Stimulated activated CD4-positive, alpha-beta T cell treated with anti-CD3 and anti-CD28 coated beads, TNF-alpha, amount 100 ng/mL, for 4 hours (primary cell): ENCODE measurements around the gene PTPRG.

Source experiments
- DNase-seq, 3 experiments: peaks; one replicate each; pipeline ENCODE4 v3.0.0-alpha.2; 2020; ENCODE audit warnings: low read depth in 3 of 3

Gene PTPRG

DNA sequence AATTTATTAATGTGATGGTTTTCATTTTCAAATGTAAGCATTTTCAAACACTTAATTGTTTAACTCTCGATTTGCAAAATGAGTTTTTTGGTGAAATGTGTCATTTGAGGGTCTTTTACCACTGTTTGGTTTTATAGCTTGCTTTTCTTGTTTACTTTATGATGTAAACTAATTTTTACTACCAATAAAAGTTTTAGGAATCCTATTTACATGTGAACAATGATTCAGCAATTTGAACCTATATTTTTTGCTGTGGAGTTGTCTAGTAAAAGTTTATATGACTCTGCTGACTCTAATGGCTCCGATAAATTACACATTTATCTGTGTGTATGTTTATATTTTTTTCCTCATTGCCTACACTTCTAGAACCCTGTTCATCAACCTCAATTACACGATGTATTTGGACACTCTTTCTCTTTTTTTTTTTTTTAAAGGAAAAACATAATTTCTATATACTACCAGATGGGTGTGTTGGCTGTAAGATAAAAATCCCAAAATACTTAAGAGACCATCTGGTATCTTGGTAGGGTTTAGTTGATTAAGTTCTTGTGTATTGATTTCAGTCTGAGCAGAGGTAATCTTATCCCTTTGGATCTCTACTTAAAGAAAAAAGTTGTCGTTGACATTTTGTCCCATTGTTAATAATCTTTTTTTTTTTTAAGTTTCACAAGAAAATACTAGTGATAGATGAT lies 89.5 kb downstream of the PTPRG start:
- DNase-seq, result no peak

DNA sequence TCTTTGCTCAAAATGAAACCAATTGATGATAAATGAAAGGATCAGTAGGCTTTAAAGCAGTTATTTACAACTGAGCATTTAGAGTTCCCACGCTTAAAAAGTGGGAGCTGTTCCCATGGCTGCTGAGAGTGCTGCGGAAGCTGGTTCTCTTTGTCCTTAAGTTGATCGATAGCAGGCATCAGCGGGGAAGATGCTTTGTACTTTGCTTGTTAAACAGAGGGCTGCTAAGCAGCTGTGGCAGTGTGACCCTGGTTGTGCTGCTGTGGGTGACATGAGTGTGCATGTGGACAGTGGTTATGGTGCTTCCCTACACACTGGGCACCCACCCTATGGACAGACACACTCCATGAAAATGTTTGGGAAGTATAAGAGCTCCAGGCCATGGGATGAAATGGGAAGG lies 96.3 kb downstream of the PTPRG start:
- no peak for DNase-seq

DNA sequence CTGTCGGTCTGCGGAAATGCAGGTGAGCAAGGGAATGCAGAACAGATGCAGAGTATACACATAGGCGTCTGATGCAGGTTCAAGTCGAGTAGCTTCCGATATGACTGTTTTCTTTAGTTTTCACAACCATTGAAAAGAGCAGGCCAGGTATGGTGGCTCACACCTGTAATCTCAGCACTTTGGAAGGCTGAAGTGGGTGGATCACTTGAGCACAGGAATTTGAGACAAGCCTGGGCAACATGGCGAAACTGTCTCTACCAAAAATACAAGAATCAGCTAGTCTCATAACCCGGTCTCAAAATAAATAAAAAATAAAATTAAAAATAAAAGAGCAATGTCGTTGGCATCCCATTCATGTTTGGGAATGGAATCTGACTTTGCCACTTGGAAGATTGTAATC lies 101.5 kb downstream of the PTPRG start:
- no peak for DNase-seq

DNA sequence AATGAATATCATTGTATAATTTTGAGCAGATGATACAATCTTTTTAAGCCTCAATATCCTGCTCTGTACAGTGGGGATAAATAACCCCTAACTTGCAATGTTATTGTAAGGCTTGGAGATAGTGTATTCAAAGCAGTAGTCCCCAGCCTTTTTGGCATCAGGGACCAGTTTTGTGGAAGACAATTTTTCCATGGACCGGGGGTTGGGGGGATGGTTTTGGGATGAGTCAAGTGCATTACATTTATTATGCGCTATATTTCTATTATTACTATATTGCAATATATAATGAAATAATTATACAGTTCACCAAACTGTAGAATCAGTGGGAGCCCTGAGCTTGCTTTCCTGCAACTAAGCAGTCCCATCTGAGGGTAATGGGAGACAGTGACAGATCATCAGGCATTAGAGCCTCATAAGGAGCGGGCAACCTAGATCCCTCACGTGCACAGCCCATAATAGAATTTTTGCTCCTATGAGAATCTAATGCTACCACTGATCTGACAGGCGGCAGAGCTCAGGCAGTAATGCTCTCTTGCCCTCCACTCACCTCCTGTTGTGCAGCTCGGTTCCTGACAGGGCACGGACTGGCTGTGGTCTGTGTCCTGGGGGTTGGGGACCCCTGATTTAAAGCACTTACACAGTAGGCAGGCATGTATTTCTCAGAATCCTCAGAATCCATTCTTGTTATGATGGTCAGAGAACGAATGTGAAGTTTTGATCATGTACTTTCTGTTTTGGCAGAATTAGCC lies 102.2 kb downstream of the PTPRG start:
- DNase-seq, result no peak

DNA sequence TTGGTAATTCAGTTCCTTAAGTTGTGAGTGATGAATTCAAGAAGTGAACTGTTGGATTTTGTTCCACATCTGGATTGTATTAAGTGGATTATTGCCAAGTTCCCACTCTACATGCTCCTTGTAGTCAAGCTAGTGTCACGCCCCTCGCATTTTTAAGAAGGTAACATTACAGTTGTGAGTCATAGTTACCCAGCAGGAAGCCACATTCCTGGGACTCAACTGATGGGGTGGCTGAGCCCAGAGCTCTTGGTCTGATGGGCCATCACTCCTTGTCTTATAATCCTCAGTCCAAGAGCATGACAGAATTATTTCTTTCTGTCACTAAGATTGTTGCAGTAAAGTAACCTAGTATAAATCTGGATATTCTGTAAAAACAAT lies 102.7 kb downstream of the PTPRG start:
- DNase-seq, result no peak

DNA sequence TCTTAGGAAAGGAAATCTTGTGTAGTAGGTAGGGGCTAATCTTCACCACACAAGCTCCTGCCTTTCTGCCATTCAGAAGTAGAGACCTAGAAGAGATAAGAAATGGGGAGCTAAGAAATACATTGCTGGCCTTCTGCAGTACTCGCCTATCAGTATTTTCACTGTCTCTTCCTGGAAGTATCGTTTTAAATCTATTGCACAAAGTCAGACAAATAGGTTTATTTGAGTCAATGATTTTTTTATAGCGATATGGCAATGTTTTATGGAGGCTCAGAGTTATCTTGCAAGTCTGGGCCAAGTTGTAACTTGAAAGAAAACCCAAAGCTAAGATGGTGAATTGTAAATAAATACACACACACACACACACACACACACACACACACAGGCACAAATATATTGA lies 103.8 kb downstream of the PTPRG start:
- no peak for DNase-seq

DNA sequence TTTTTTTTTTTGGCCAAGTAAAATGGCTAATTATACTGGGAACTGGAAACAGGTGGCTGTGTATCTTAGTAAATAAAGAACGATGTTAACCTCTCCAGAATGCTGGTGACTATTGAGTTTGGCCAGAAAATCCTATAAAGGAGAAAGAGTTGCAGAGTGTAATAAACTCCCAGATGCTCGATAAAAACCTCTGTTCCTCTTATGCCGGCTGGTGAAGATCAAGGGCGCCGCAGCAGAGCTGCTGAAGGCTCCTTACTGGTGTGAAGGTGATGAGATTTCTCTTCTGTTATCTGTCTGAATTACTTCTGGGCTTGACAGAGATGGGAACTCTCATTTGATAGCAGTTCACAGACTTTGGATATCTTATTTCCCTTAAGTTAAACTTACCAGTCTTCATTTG lies 104.6 kb downstream of the PTPRG start:
- no peak for DNase-seq

DNA sequence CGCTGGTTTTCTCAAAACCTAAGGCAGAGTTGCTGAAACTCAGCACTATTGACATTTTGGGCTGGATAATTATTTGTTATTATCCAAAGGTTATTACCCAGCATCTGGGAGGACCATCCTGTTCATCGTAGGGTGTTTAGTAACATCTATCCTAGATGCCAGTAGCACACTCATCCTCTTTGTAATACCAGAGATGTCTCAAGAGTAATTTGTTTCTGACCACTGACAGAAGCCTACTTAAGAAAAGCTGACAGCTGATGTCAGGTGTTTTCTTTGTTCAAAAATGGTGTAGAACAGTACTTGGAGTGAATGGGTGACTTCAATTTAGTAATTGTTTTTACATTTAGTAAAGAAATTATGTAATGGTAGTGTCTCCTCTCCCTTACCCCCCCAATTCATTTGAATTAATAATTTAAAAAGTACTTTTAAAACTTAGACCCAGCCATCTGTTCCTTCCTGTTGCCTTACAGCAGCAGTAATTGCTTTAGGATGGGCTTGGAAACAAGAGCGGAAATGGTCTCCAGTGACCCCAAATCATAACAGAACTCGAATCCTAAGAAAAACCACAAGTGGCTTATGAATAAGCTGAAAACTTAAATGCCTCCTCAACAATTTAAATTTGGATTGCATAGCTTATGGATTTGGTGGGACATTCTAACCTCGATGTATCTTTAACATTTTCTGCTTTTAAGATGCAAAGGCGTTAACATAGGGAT lies 105.4 kb downstream of the PTPRG start:
- no peak for DNase-seq

DNA sequence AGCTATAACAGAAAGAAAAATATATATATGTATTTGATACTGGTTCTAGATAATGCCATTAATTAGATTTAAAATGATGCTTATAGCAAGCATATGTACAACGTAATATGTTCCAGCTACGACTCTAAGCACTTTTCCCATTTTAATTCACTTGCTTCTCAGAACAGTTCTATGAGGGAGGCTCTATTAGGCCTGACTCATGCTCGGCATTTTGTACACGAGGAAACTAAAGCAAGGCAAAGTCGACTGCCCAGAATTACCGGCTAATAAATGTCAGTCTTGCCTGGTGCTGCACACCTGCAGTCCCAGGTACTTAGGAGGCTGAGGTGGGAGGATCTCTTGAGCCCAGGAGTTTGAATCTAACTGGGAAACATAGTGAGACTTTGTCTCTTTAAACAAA lies 106.0 kb downstream of the PTPRG start:
- DNase-seq, result no peak

DNA sequence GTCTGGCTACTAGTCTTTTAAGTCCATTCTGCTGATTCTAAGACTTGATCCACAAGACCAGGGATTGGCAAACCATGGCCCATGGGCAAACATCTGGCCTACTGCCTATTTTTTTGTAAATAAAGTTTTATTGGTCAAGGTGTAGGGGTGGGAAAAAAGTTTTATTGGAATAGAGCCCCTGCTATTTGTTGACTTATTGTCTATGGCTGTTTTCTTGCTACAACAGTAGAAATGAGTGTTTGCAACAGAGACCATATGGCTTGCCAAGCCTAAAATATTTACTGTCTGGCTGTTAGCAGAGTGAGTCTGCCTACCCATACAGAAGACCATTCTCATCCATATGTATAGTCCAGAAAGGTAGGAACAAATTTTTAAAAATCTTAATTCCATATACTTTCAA lies 106.4 kb downstream of the PTPRG start:
- DNase-seq, result no peak

DNA sequence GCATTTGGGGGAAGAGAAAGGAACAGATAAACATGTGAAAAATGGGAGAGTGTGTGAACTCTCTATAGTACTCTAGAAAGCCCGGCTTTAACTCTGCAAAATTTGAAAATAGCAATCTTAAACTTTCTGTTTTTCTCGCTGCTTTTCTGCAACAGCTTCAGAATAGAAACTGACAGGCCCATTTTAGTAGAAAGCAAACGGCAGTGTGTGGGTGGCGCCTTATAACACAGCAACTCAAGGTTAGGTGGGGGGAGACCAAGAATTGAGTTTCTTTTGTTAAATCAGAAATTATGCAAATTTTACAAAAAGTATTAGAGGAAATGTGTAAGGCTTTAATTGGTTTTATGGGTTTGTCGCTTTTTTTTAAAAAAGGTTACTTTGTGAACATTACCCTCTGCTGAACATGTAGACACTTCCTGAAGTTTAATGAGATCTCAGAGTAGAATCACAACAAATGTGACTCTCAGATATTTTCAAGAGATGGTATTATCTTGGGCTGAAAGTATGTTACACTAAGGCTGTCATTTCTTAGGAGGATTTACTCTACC lies 107.0 kb downstream of the PTPRG start:
- DNase-seq, result no peak

DNA sequence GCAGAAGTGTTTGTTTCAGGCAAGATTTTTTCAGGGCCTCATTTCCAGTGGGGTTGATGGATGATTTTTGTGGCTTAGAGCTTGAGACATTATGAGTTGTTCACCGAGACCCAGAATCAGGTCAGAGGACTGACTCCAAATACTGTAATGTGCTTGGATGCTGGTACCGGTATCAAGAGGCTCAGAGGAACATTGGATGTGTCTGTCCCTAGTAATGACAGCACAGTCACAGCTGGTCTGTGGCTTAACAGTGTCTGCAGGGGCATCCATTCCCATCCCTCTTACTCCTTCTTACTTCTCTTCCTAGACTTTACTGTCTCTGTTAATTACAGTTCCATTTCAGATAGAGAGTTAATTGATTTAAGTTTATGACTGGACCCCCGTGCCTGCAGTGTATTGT lies 107.8 kb downstream of the PTPRG start:
- DNase-seq, result no peak

DNA sequence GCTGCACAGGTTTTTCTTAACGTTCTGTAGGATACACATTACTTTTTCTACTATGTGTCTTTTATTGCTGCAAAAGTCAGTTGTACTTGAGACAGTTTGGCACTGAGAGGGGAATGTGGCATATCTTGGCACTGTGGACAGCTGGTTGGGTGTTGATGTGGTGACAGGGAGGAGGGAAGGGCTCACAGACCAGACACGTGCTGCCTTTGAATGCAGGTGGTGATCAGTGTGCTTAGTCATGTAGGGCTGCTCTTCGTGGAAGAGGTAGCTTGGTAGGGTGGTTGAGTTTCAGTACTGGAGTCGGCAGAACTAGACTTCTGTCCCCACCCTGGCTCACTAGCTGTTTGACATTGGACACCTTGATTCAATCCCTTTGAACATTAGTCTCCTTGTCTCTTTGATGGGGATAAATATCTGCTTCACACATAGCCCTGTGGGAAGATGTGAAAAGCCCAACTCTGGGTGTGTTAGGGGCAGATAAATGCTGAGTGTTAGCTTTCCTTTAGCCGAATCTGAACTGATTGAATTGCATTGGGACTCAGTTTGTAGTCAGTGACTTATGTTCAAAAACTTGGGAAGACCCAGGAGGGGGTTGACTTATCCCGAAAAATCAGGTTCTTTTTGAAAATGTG lies 108.4 kb downstream of the PTPRG start:
- no peak for DNase-seq

DNA sequence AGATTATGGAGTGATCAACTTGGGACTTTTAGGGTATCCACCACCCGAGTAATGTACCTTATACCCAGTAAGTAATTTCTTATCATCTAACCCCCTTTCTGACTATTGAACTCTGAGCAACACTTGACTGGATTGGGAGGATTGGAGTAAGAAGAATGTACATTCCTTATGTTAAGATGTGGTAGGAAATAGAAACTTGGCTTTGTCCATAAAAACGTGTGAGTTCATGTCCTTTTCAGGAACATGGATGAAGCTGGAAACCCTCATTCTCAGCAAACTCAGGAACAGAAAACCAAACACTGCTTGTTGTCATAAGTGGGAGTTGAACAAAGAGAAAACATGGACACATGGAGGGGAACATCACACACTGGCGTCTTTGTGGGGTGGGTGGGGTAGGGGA lies 112.3 kb downstream of the PTPRG start:
- no peak for DNase-seq

DNA sequence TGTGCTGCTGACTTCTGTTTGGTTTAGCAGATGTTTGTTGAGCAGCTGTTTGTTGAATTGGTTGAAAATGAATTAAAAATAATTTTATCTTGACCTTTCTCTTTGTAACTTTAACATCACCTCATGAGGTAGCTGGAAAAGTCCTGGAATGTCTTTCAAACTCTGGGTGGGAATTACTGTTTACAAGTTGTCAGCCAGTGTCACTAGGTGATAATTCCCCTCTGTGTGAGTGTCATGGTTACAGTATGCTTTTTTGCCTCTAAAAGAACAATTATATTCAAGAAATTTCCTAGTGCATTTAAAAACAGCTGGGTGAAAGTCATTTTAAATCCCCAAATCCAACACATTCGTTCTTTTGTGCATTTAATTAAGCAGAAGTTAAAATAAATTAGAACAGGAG lies 113.2 kb downstream of the PTPRG start:
- no peak for DNase-seq

DNA sequence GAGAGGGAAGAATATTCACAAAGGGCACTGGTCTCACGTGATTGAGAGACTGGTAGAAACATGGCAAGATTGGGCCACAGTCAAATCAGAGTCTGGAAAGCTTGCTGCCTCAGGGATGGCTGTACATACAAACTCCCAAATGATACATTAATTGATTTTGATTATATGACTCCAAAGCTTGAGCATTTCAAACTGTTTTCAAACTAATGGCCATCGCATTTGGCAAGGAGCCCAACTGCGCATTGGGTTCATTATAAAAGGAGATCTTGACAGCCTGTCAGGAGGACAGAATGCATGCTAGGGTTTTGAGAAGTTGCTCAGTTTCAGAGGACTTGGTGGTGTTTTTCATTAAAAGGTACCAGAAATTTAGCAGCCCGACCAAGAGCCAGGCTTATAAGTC lies 117.7 kb downstream of the PTPRG start:
- no peak for DNase-seq

DNA sequence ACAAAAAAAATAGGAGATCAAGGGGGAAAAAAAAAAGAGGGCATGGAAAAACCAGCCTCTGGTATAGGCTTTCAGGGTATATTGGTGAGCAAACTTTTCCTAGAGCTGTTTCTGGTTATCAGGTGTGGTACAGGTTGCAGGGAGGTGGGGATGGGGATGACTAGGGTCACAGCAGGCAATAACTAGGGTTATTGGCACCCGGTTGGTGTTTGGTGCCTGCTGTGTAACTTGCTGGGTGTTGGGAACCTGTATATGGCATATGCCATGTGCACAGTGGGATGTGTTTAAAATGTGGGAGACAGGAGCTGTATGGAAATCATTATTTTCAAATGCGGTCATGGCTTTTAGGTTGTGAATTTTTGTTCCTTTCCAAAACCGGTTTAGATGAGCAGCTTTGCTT lies 119.2 kb downstream of the PTPRG start:
- DNase-seq, result no peak

DNA sequence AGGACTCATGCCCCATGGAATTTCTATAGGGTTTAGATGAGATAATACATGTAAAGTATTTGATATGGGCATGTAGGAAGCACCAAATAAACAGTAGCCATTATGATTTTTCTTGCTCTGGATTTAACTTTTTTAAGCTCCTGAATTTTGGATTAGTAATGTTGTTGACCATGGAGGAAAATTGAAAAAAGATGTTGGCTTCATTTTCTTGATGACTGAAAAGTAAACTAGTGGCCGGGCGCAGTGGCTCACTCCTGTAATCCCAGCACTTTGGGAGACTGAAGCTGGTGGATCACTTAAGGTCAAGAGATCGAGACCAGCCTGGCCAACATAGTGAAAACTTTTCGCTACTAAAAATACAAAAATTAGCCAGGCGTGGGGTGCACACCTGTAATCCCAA lies 120.3 kb downstream of the PTPRG start:
- DNase-seq, result no peak

DNA sequence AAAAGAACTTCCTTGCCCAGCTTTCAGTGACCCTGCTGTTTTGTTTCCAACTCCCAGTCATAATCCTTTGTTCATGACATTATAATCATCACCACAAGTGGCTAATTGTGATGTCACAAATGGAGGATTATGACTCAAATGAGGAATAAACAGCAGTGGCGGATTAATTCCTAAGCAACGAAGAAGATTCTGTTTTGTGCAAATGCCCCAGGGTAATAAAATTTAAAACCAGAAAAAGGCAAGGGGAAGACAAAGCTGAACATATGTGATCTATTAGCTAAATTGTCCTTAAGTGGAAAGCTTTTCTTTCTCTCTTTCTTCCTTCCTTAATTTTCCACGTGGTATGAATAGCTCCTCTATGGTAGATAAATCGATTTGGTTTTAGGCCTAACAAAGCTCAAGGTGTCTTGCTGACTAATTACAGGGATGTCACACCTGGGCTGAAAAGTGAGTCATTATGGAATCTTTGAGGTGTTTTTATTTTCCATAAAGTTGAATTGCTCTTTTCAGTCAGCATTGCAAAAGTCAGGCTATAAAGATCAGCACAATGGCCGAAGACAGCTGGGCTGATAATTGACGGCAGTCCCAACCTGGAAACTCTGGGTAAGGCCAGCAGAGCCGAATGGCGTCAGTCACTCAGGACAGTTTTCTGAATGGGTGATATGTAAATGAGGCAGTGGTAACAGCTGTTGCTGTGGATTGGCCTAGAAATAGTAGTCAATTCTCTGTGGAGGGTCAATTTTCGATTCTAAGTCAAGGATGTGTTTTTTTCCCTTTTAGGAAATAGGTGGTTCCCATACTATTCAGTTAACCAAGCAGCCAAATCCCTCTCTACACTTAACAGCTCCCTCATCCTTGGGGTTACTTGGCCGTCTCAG lies 121.5 kb downstream of the PTPRG start:
- no peak for DNase-seq

DNA sequence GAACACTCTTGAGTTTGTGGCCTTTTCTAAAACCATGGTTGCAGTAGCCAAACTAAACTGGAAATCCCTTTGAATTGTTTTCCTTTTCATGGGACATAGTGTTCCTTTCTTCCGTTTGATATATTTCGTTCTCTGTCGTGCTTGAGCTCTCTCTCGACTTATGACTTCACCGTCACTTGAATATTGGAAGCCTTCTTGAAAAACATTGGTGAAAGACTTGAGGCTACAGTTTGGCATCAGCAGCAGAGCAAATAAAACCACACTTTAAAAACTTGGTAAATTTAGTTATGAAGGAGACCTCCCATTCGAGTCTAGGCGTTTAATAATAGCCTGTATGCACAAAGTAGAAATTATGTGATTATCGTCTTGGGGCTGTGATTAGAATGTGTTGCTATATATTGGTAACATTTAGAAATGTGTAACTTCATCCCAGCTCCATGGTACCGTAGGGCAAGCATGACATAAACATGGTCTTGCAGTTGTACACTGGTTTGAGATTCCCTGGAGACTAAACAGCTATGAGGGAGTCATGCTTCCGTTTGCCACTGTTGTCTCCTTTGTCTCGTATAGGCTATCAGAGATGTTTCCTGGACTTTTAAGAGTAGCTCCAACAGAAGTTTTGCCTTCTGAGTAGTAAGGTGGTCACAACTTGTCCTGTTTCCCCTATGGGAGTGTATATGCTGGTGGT lies 122.3 kb downstream of the PTPRG start:
- DNase-seq, result no peak

DNA sequence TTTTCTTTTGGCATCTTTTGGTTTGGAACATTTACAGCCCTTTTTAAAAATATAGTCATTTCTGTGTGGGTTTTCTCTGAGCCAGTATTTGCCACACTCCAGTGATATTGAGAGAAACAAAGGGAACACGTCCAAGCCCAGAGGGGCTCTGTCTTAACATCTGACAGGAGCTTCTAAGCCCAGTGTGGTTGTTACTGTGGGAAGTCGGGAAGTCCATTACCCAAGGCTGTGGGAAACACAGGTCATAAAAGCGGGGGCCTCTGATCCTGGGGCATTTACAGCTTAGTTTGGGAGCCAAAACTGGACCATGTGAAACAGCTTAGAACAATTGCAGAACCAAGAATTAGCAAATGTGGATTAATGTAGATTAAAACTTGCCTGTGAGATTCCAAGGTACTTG lies 123.0 kb downstream of the PTPRG start:
- DNase-seq, result no peak
